Activated T-helper 1 cell treated with anti-CD3 and anti-CD28 coated beads, Interleukin-2, amount 50 U/mL, for 16 hours (primary cell): ENCODE results near the gene SLC22A25.
"Not testable (repeated sequence)": the region's sequence is repeated elsewhere in the genome, so short reads cannot be mapped to it uniquely, and the experiment has no call there.

Experiments
- DNase-seq, 2 donors: peaks; one replicate each; pipeline ENCODE4 v3.0.0-alpha.2; 2020; ENCODE audit warnings: low read depth in 1 of 2, low spot score in 1 of 2

Gene SLC22A25

DNA sequence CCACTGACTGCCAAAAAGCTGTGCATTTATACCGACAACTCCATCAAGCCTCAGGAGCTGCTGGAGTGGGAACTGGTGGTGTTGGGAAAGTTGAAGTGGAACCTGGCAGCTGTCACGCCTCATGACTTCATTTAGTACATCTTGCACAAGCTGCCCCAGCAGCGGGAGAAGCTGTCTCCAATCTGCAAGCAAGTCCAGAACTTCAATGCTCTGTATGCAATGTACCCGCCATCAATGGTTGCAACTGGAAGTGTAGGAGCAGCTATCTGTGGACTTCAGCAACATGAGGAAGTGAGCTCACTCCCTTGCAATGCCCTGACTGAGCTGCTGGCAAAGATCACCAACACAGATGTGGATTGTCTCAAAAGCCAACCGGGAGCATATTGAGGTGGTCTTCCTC lies at the start of gene SLC22A25:
TSS of gene SLC22A25 (minus strand) at position 67 of the 400 bp plus-strand sequence. CDS start 13,947 bp downstream, outside the sequence.
- no peak for DNase-seq

DNA sequence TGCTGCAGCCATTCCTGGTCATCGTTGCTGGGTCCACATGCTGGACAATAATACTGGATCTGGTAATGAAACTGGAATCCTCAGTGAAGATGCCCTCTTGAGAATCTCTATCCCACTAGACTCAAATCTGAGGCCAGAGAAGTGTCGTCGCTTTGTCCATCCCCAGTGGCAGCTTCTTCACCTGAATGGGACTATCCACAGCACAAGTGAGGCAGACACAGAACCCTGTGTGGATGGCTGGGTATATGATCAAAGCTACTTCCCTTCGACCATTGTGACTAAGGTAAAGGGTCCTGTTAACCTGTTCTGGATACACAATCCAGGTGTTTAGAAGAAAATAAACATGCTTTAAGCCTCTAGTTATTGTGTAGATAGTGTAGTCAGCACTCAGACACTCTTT lies 46.9 kb upstream of the SLC22A25 start:
- no peak for DNase-seq

DNA sequence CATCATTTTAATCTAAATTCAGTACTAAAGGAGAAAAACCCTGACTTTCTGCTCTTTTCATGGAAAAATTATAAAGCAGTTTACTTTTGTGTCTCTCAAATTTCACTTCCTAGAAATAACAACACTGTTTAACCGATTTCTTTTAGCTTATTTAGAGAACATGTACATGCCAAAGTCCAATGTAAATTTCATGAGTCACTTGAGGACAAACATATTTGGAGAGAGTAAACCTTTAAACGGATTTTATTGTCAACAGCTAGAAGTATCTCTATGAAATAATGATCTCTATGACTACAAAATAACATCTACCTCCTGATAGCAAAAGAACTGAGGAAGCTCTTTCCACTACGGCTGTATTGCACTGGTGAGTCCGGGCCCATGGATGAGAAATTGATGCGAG lies 46.3 kb upstream of the SLC22A25 start:
- no peak for DNase-seq

DNA sequence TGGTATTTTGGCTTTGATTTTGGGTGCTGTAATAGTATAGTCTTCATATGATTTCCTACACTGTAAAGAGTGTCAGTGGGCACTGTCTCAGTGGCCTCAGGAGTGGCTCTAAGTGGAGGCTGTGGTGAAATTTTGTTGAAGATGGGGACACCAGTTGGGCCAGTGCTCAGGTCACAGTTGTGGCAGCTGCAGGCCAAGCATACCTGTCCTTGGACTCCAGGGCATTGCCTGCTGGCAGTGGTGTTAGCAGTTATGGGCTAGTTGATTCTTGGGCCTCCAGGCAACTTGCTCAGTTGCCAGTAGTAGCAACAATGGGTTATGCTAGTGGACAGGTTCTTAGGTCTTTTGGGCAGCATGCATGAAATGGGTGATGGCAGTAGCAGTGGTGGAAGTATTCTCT lies 39.2 kb upstream of the SLC22A25 start:
- no peak for DNase-seq

DNA sequence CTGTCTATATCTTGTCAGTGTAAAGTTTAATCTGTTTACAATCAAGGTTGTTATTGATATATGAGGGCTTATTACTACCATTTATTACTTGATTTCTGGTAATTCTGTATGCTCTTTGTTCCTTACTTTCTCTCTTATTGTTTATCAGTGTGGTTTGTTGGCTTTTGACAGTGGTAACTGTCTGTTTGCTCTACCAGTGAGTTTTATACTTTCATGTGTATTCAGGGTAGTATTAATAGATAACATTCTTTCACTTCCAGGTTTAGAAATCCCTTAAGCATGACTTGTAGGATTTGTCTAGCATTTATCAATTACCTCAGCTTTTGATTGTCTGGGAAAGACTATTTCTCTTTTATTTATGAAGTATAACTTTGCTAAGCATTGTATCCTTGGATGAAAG lies 37.5 kb upstream of the SLC22A25 start:
- DNase-seq: no peak

DNA sequence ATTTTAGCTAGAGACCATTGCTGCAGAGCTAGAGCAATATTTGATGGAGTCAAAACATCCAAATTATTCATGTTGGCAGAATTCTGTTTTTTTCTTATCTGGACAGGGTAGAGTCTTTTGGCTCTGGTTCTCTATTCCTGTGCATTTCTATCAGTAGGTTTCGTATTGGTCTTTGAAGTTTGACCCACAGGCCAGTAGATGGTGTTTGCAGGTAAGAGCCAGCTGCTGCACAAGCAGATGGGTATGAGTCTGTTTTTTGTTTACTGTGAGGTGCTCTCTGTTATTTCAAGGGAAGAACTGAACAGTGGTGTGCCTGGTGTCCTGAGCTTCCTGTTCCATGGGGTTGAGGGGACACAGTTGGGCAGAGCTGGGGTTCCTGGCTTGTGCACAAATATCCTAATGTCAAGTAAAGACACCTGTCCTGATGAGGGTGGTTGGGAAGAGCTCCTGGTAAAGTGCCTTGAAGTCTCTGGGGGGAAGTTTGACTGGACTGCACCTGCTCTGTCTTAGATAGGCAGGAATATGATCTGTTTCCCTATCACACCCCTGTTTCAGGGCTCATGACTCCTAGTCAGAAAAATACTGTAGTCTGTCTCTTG lies 34.0 kb upstream of the SLC22A25 start:
- DNase-seq: no peak

DNA sequence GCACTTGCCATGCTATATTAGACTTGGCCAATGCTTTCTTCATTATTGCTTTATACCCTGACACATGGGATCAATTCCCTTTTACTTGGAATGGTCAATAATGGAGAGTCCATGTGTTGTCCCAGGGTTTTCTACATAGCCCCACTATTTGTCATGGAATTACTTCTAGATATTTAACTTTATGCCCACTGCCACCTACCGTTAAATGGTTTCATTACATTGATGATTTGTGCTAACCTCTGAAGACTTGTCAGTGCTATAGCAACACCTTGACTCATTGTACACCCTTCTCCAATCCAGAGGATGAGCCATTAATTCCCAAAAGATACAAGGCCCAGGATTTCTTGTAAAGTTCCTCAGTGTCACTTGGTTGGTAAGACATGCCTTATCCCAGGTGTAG lies 31.4 kb upstream of the SLC22A25 start:
- DNase-seq: no peak

DNA sequence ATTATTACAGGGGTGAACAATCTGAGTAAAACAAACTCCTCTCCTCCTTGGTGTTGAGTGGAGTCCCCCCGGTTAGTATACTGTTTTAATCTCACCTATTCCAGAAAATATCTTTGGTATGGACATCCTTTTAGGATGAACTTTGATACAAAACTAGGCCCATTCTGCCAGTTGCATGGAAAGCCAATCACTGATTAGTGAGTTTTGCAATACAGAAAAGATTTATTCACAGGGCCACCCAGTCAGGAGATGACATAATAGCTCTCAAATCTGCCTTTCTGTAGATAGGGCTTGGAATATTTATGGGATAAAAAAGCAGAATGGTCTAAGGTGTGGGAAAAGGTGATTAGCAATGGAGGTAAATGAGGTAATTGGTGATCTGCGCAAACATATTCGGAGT lies 30.3 kb upstream of the SLC22A25 start:
- DNase-seq: no peak

DNA sequence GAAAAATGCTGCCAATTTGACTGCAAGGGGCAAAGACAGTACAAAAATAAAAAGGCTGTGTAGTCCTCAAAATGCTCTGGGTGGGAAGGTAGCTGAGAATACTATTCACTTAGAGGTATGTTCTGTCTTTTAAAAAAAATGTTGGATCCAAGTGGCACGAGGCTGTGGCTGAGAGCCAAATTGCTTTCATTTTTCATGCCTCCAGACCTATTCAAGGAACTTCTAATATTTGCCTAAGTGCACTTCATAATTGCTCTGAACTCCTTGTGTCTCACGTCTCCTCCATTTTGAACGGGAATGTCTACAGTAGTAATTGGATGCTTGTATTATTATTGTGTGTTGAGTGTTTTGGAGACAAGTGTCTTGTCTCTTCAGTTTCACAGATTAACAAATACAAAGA lies 19.1 kb upstream of the SLC22A25 start:
- DNase-seq: no peak

DNA sequence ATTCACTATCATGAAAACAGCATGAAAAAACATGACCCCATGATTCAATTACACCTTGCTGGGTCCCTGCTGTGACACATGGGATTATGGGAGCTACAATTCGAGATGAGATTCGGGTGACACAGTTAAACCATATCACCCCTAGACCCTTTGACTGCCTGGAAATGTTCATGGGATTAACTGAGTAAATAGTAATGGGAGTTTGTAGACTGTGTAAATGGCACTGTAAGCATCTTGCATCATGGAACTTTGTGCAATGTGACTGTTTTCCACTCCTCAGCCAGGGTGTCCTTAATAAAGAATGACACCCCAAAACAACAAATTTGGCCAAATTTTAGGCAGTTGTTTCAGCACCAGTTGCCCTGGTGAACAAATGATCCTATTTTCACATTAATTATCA lies 7.9 kb upstream of the SLC22A25 start:
- no peak for DNase-seq

DNA sequence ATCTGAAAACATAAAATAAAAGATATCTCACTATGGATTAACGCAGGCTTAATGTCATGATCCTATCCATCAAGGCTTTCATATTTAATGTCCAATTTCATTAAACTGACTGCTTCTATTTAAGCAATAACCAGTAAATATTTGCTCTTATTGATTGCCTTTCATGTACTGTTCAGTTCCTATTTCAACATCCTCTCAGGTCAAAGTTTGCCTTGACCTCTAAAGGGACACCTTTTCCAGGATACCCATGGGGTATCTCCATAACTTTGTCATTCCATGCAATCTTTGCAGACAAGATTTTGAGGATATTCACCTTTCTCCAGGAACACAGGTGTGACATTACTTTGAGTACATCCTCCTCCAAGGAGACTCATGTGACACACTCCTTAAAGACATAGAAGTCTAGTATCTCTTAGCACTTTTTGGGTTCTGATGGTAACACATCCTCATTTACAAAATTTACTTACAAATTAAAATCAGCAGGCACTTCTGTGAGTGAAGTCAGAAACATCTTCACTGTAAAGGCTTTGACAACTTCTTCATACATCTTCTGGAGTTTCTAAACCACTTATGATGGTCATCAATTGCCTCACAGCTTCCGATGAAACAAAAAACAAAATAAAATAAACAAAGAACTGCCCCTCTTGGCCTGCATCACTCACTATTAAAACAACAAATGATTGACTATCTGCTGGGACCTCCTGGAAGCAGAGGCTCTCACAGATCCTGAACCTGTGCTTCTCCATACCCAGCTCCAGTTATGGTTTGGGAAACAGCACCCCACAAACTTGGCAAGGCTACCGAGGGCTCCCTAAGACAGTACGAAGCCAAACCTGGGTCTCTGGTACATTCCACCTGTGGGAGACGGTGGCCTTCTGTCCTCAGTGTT lies 7.0 kb upstream of the SLC22A25 start:
- DNase-seq: no peak

DNA sequence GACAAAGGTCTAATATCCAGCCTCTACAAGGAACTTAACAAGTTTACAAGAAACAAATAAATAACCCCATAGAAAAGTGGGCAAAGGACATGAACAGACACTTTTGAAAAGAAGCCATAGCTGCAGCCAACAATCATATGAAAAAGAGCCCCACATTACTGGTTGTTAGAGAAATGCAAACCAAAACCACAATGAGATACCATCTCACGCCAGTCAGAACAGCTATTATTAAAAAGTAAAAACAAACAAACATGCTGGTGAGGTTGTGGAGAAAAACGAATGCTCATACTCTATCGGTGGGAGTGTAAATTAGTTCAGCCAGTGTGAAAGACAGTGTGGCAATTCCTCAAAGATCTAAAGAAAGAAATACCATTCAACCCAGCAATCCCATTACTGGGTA lies 5.6 kb upstream of the SLC22A25 start:
- no peak for DNase-seq

DNA sequence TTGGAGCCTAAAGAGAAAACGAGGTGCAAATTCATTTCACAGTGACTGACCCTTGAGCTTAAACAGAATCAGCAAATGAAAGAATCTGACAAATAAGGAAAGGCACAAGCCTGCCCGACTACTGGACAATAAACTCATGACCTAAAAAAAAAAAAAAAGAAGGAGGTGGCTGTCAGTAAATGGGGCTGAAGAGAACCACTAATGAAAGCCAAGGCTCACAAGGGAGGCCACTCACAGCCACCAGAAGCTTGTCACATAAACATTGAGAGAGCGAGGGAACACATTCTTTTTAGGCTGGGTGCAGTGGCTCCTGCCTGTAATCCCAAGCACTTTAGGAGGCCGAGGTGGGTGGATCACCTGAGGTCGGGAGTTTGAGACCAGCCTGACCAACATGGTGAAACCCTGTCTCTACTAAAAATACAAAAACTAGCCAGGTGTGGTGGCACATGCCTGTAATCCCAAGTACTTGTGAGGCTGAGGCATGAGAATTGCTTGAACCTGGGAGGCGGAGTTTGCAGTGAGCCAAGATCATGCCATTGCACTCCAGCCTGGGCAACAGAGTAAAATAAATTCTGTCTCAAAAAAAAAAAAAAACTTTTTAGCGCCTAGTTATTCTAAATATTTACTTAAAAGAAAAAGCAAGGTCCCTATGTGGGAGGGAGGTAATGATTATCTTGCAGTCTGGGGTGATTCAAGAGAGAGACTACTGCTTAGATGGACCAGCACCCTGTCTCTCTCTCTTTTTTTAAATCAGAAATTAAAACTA lies 4.0 kb upstream of the SLC22A25 start:
- DNase-seq: not testable (repeated sequence)

DNA sequence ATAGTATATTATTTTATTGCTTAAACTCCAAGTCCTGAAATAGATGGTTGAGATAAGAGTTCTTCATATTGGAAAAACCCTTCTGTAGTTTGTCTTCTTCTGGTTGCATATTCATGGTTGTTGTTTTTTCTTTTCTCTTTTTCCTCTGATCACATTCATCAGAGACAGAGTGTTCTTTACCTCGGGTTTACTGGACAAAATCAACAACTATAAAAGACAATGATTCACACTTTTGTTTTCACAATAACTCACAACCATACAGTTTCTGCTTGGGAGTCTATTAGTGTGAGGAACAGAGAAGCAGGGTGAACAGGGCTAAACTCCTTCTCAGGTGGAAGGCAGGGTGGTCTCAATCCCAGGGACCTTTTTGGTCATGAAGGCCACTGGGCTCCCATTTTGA lies 2.6 kb upstream of the SLC22A25 start:
- DNase-seq: no peak

DNA sequence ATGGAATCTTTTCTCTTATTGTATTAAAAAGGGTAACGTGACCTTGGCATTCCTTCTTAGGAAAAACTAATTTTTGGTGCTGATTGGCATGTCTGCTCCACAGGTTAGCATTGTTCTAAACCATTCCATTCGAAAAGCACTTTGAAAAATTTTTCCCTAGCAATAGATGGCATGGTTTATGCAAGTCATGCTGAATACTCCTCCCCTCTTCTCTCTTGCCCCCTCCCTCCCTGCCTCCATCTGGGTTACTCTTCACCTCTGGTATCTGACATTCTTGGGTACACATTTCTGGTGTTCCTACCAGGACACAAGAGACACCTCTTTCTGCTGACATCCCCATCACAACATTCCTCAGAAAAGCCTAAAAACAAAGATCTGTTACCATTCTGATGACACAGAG lies 1.5 kb upstream of the SLC22A25 start:
- no peak for DNase-seq

DNA sequence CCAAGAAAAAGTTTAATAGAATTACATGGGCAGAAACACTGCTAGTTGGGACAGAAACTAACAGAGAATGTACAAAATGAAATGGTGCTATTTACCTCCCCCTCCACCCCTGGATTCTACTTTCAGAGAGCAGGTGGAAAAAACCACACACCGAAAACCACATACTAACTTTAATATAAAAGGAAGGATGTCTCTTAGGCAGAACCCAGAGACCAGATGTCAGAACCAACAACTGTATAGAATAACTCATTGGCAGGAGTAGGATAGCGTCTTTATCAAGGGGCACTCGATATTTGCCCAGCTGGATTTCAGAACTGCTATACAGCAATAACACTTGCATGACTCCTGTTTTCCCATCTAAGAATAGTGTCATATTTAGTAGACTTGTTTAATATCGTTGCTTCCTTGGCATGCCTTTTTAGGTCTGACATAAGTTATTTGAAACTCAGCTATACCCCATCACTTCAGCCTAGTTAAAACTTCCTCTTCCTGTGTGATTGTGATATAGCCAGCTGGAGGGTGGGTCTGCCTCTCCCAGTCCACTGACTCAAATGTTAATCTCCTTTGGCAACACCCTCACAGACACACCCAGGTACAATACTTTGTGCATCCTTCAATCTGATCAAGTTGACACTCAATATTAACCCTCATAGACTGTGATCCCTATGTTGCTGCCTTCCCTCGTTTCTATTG lies 1.2 kb downstream of the SLC22A25 start:
- DNase-seq: no peak

DNA sequence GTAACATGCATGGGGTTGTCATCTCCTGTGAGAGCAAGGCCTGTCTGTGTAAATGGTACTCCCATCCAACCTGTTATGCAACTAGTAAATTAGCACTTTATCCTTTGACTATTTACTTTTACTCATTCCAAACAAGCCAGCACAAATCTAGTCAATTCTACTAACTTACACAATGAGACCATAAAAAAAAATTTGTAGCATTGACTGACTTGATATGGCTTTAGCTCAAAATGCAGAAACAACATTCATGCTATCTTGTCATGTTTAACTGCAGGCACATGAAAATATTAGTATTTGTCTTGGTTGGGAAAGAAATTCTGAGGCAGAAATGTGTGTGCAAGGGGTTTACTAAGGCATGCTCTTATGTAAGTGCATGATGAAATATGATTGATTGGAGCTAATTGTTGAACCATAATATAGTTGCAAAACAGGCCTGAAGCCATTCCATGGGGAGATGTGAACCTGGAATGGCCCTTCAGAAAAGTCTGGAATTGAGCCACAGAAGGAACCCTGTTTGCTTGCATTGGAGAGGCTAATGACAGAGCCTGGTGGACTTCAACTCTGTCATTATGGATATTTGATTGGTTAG lies 2.5 kb downstream of the SLC22A25 start:
- no peak for DNase-seq

DNA sequence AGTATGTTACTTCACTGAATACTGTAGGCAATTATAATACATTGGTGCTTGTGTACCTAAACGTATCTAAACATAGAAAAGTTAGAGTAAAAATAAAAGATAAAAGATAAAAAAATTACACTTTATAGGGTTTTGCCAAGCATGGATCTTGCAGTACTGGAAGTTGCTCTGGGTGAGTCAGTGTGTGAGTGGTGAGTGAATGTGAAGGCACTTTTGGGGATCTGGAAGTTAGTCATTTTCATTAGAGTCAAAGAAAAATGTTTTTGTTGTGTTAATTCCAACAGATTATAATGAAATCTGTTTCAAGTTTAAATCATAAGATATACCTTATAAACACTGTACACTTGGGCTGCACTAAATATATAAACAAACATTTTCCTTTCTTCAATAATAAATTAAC lies 3.3 kb downstream of the SLC22A25 start:
- DNase-seq: no peak

DNA sequence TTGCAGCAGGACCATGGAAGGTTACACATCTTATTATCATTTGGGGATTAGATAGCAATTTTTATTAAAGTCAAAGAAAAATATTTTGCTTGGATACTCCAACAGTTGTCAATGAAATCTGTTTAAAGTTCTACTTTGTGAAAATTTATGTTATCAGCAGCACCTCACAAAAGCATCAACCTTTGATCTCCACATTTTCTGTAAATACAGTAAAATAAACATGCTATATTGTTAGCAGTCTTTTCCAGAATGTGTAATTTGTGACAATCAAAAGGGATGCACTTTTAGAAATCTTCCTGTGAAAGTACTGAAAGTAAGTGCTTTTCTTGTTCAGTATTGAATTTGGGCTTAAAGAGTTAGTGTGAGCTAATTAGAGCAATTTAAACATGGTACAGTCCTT lies 4.1 kb downstream of the SLC22A25 start:
- no peak for DNase-seq

DNA sequence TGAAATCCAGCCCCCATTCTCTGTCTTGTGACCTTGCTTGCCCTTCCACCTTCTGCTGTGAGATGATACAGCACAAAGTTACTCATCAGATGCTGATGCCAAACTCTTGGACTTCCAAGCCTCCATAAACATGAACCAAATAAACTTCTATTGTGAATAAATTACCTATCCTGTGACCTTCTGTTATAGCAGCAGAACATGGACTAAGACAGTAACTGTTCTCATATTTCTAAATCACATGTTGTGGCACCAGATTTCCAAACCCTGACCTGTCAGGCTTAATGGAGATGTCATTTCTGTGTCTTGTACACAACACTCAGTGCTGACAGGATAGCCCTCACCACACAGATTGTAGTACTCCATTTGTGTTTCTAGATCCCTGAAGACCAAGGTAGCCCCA lies 6.0 kb downstream of the SLC22A25 start:
- DNase-seq: no peak
